ENCODE data around the gene VAV1. TPM values are rescaled to one million over a fixed set of nuclear protein-coding genes. Genes with fewer than 3 reads are reported as not detected.

Gene VAV1
- total and polyA plus RNA-seq, 2 donors from 2014 or later = 0.90 to 15.5 TPM

GRCh38 chr19:6817179-6817578 lies 44.7 kb downstream of the VAV1 start:
- FAIRE-seq (no peak), DNase-seq (no peak)
- Histone ChIP-seq H3K36me3 (ENCODE audit: control insufficient read depth in 2 of 3, insufficient read depth in 3 of 3, low read length in 3 of 3) (no peaks in the 10 kb centered on the region), H3K4me3 (ENCODE audit: low read length in 3 of 3) (no peak overlapping the region), H3K27ac (ENCODE audit: low read depth in 2 of 2, low read length in 2 of 2) (no peak overlapping the region), H3K4me1 (ENCODE audit: control insufficient read depth in 2 of 3, insufficient read depth in 2 of 3, low read depth in 1 of 3, low read length in 3 of 3) (no peaks in the 10 kb centered on the region), H3K9ac (ENCODE audit: low read length in 3 of 3) (no peak overlapping the region), H3K27me3 (ENCODE audit: control insufficient read depth, insufficient read depth, low read length) (no peaks in the 10 kb centered on the region), H3K9me3 (ENCODE audit: control insufficient read depth in 2 of 3, insufficient read depth in 1 of 3, low read length in 3 of 3) (peaks cover 0 to 16% (median 4%) of the 10 kb centered on the region in 3 donors)
- intact Hi-C loops (cut with DNase I) = no loop called here
- no peak for TF ChIP-seq CTCF (IDR thresholded peaks at IDR 0.05; ENCODE audit: borderline replicate concordance, extremely low read depth, insufficient read depth)

DNA sequence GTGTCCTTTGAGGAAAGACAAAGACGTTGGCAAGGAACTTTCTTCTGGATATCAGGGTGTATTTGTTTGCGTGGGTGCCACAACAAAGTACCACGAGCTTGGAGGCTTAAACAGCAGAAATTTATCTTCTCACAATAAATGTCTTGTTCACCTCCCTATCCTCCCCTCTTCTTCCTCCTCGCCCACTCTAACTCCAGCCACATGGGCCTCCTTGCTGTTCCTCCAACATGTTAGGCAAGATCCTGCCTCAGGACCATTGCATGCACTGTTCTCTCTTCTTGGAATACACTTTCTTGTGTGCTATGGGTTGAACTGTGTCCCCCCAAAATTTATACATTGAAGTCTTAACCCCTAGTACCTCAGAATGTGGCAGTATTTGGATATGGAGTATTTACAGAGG lies 45.7 kb downstream of the VAV1 start:
- no peak for DNase-seq
- intact Hi-C loops (cut with DNase I) = no loop called here
- H3K27me3 ChIP-seq (ENCODE audit: control insufficient read depth, insufficient read depth, low read length) = no peaks in the 10 kb centered on the region

DNA sequence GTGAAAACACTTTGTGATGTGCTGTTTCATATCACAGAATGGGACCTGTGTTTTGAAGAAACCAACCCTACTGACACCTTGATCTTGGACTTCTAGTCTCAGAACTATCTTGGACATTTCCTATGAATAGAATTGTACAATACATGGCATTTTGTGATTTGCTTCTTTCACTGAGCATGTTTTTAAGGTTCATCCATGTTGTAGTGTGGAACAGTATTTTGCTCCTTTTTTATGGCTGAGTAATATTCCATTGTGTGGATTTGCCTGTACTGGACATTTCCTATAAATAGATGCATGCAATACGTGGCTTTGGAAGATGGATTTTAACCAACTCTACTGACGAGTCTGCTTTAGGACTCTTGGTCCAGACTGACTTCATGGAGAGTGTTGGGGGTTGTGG lies 46.8 kb downstream of the VAV1 start:
- FAIRE-seq = no peak

More for the DNA sequence above, 45.7 kb downstream of the VAV1 start:
- H3K4me3 ChIP-seq (ENCODE audit: low read length in 3 of 3) = no peak overlapping the region
- FAIRE-seq = no peak
- H3K4me1 ChIP-seq (ENCODE audit: control insufficient read depth in 2 of 3, insufficient read depth in 2 of 3, low read depth in 1 of 3, low read length in 3 of 3) = no peaks in the 10 kb centered on the region
- H3K9ac ChIP-seq (ENCODE audit: low read length in 3 of 3) = no peak overlapping the region
- no peaks in the 10 kb centered on the region for H3K36me3 ChIP-seq (ENCODE audit: control insufficient read depth in 2 of 3, insufficient read depth in 3 of 3, low read length in 3 of 3)
- TF ChIP-seq CTCF (IDR thresholded peaks at IDR 0.05; ENCODE audit: borderline replicate concordance, extremely low read depth, insufficient read depth) = no peak
- no peak overlapping the region for H3K27ac ChIP-seq (ENCODE audit: low read depth in 2 of 2, low read length in 2 of 2)
- peaks cover 0 to 16% (median 4%) of the 10 kb centered on the region in 3 donors for H3K9me3 ChIP-seq (ENCODE audit: control insufficient read depth in 2 of 3, insufficient read depth in 1 of 3, low read length in 3 of 3)

More for the DNA sequence above, 46.8 kb downstream of the VAV1 start:
- Histone ChIP-seq H3K9ac (ENCODE audit: low read length in 3 of 3) (no peak overlapping the region), H3K36me3 (ENCODE audit: control insufficient read depth in 2 of 3, insufficient read depth in 3 of 3, low read length in 3 of 3) (no peaks in the 10 kb centered on the region), H3K27me3 (ENCODE audit: control insufficient read depth, insufficient read depth, low read length) (no peaks in the 10 kb centered on the region), H3K9me3 (ENCODE audit: control insufficient read depth in 2 of 3, insufficient read depth in 1 of 3, low read length in 3 of 3) (peaks cover 0 to 16% (median 4%) of the 10 kb centered on the region in 3 donors), H3K27ac (ENCODE audit: low read depth in 2 of 2, low read length in 2 of 2) (no peak overlapping the region), H3K4me1 (ENCODE audit: control insufficient read depth in 2 of 3, insufficient read depth in 2 of 3, low read depth in 1 of 3, low read length in 3 of 3) (no peaks in the 10 kb centered on the region), H3K4me3 (ENCODE audit: low read length in 3 of 3) (no peak overlapping the region)
- no peak for DNase-seq
- intact Hi-C loops (cut with DNase I) = no loop called here
- no peak for TF ChIP-seq CTCF (IDR thresholded peaks at IDR 0.05; ENCODE audit: borderline replicate concordance, extremely low read depth, insufficient read depth)
